Stimulated activated CD4-positive, alpha-beta T cell treated with anti-CD3 and anti-CD28 coated beads, Interleukin-2, amount 100 ng/mL, for 4 hours (primary cell): Measurements from ENCODE around the gene SCAI.
"Not testable (repeated sequence)": the region's sequence is repeated elsewhere in the genome, so short reads cannot be mapped to it uniquely, and the experiment has no call there.

Experiments
- DNase-seq: peaks from one replicate; pipeline ENCODE4 v3.0.0-alpha.2; 2020; ENCODE audit warnings: low read depth

SCAI gene

DNA sequence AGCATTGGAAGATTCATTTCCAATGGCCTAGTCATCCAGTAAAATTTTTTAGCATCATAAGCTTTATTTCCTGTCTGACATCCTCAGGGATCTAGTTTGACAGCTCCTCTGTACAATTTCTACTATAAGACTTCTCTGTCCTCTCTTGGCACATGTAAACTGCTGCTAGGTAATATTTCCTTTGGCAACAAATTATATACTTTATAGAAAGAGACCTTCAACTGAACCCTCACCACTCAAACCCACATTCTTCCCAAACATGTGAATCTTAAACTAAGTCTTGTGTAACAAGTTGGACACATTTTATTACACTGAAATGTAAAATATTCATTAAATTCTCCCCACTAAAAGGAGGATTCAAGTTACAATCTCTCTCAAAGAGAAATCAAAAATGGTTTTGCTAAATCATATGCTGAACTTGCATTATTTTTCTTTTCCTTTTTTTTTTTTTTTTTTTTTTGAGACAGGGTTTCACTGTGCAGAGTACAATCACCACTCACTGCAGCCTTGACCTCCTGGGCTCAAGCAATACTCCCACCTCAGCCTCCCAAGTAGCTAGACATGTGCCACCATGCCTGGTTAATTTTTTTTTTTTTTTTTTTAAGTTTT, 36.9 kb downstream of the SCAI start:
- no peak for DNase-seq

DNA sequence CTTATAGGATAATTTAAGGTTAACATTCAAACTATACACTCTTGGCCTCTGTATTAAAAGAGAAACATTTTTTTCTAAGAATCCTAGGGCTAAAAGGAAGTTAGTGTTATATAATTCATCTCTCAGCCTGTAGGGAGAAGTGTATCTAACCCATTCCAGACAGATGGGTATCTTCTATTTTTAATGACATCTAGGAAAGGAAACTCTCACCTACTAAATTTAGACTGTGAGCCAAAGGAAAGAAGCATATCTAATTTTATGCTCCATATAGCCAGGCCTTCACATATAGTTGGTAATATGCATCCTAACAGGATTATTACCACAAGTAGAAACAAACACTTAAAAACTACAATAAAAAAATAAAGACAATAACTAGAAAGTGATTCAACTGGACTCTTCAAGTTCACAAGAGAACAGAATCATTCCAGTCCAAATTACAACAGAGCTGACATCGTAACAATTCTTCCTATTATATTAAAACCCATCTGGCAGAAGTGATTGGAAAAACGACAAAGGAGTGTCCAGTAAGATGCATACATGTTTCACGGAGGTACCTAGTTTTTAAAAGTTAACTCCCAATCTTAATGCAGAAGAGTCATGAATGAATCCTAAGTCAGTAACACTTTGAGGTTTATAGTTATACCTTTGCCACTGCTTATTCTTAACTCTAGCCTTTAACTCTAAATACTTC, 39.4 kb downstream of the SCAI start:
- no peak for DNase-seq

DNA sequence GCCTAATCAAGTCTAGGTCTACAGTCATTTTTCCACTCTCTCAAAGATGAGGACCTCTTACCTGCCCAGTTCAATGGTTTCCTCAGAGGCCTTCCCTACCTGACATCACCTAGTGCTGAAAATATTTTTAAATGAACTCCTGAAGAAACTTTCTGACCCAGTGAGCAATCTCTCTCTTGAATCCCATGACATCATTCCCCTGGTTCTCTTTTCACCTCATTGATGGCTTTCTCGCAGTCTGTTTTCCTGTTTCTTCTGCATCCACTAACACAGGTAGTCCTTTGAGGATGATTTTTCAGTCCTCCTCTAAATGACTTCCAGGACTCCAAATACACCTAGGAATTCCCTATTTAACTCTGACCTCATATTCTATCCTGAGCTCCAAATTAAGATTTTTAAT, 40.3 kb downstream of the SCAI start:
- DNase-seq, result no peak

DNA sequence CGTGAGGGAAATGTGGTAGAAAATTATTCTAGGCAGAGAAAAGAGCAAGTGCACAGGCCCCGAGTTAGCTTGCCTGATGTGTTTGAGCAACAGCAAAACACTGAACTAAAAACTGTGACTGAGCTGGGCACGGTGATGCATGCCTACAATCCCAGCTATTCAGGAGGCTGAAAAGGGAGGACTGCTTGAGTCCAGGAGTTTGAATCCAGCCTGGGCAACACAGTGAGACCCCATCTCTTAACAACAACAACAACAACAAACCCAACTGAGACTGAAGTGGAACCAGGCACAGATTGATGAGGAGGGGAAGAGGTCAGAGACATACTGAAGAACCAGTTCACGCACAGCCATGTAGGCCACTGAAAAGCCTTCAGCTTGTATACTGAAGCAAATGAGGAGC, 42.5 kb downstream of the SCAI start:
- no peak for DNase-seq

DNA sequence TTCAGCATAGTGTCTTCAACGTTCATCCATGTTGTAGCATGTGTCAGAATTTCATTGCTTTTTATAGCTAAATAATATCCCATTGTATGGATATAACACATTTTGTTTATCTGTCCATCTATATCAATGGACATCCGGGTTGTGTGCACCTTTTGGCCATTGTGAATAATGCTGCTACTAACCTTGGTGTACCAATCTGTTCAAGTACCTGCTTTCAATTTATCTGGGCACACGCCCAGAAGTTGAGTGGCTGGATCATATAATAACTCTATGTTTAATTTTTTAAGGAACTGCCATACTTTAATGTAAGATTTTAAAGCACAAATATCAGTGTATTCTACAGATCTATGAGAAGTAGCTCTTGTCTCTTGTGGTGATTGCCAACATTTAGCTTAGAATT, 43.5 kb downstream of the SCAI start:
- no peak for DNase-seq

DNA sequence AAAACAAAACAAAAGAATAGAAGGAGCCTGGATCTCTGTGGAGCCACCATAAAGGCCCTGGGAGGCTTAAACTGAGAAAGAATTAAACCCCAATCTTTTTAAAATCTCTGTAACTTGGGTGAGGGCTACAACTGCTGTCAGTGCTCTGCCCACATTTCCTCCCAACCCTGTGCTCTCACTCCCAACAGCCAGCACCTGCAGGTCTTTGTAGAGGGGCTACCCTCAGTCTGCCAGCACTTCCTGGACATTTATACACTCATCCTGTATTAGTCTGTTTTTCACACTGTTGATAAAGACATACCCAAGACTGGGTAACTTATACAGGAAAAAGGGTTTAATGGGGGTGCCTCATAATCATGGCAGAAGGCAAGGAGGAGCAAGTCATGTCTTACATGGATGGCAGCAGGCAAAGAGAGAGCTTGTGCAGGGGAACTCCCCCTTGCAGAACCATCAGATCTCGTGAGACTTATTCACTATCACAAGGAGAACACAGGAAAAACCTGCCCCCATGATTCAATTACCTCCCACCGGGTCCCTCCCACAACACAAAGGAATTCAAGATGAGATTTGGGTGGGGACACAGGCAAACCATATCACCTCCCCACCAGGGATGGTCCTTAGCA, 47.4 kb downstream of the SCAI start:
- DNase-seq, result no peak

DNA sequence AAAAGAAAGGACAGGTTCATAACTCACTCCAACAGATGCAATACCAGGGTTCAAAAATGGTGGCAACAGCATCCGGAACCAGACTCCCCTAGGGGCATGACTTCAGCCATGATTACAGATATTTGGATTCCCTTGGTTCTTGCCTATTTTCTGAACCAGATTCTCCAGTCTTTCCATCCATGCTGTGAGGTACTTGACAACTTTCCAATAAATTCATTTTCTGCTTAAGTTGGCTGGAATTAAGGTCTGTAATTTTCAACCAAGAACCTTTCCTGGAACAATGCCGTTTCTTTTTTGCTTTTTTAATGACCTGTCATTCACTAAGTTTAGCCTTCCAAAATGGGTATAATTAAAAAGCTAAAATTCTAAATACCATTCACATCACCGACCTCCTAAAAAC, 52.2 kb downstream of the SCAI start:
- DNase-seq, result no peak

DNA sequence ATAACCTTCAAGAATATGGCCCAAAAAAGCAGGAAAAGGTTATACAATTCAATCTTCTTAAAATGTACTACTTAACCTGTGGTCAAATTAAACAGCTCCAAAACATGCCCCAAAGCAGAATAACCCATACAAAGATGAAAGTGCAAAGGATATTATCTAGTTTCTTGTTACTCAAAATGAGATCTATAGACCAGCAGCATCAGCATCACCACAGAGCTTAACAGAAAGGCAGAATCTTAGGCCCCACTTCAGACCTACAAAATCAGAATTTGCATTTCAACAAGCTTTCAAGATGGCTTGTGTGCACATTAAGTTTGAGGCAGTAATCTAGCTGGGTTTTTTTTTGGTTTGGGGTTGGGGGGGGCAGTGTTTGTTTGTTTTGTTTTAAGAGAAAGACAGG, 54.0 kb downstream of the SCAI start:
- no peak for DNase-seq

DNA sequence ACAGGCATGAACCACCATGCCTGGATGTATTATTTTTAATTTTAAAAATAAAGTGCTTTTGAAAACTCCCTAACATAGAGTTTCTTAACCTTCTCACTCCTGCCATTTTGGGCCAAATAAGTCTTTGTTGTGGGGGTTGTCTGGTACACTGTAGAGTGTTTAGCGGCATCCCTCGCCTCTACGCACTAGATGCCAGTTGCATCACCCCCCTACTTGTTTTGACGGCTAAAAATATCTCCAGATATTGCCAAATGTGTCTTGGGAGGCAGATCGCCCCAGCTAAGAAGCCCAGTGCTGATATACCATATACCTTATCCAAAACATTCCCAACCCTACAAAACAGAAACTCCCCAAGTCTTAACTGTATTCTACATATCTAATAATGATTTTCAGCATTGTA, 54.6 kb downstream of the SCAI start:
- no peak for DNase-seq

DNA sequence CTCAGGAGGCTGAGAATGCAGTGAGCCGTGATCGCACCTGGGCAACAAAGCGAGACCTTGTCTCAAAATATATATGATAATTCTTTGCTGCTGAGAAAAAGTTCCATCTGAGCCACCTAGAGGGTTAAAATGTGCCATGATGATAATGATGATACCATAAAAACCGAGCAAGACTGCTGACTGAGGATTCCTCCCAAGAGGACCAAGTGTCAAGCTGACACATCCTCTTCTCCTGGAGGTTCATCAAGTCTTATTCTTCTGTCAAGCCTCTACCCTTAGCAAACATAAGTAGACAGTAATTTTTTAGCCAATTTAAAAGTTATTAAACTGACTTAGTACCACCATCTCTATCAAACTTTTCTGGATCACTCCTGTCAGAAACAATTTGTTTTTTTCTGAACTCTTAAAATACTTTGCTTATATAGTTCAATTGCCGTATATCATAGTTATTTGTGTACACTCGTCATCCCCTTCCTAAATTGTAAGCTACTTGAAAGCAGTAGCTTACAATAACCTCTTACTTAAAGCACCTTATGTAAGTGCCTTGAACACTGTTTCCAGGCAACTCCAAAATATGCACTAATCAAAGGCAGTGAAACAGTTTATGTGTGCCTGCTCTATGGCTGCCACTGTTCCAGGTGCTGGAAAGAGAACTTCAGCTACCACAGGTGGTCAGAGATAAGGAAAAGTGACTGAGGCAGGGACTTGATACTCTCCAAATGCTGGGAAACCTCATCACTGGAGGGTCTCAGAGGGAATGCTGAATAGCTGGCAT, 57.4 kb downstream of the SCAI start:
- DNase-seq, result no peak

DNA sequence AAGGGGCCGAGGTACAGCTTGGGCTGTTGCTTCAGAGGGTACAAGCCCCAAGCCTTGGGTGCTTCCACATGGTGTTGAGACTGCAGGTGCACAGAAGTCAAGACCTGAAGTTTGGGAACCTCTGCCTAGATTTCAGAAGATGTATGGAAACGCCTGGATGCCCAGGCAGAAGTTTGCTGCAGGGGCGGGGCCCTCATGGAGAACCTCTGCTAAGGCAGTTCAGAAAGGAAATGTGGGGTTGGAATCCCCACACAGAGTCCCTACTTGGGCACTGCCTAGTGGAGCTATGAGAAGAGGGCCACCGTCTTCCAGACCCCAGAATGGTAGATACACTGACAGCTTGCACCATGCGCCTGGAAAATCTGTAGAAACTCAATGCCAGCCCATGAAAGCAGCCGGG, 61.1 kb downstream of the SCAI start:
- DNase-seq, result not testable (repeated sequence)

DNA sequence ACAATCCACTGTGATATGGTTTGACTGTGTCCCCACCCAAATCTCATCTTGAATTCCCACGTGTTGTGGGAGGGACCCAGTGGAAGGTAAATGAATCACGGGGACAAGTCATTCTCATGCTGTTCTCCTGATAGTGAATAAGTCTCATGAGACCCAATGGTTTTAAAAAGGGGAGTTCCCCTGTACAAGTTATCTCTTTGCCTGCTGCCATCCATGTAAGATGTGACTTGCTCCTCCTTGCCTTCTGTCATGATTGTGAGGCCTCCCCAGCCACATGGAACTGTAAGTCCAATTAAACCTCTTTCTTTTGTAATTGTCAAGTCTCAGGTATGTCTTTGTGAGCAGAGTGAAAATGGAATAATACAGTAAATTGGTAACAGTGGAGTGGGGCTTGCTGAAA, 62.5 kb downstream of the SCAI start:
- DNase-seq, result not testable (repeated sequence)

DNA sequence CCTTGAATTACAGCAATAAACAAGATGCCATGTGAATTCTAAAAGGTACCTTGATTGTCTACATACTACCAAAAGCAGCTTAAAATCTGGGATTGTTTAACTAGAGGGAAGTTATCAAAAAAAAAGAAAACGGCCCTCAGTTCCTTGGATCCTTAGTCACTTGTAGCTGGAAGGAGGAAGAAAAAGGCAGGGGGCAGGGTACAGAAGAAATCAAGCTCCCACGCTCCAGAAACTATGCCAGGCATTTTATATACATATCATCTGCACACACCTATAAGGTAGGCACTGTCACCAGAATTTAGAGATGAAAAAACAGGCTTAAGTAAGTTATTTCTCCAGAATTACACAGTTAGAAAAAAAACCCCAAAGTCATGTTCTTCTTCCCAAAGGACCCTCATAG, 63.4 kb downstream of the SCAI start:
- no peak for DNase-seq

DNA sequence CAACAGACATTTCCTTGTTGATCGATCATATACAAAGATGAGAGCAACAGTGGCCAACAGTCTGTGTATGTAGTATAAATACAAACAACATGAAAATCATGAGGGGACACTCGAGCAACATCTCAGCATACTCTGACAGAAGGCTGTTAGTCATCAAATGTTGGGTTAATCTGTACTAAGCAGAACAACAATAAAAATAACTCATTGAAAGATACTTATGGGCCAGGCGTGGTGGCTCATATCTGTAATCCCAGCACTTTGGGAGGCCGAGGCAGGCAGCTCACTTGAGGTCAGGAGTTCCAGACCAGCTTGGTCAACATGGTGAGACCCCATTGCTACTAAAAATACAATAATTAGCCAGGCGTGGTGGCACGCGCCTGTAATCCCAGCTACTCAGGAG, 67.3 kb downstream of the SCAI start:
- no peak for DNase-seq

DNA sequence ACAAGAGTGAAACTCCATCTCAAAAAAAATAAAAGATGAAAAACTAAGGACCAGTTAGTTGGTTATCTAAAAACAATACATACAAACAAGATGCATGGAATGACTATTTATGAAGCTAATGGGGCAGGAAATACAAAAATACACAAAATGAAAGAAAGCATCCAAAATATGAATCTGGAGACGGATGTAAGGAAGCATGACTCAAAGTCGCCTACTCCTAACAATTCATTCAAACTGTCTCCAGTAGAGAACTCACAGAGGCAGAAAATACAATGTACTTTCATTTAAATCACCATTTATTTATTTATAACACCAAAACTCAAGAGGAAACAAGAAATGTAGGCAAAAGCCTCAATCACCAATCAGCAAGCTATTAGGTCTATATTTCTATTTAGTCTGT, 68.4 kb downstream of the SCAI start:
- no peak for DNase-seq

DNA sequence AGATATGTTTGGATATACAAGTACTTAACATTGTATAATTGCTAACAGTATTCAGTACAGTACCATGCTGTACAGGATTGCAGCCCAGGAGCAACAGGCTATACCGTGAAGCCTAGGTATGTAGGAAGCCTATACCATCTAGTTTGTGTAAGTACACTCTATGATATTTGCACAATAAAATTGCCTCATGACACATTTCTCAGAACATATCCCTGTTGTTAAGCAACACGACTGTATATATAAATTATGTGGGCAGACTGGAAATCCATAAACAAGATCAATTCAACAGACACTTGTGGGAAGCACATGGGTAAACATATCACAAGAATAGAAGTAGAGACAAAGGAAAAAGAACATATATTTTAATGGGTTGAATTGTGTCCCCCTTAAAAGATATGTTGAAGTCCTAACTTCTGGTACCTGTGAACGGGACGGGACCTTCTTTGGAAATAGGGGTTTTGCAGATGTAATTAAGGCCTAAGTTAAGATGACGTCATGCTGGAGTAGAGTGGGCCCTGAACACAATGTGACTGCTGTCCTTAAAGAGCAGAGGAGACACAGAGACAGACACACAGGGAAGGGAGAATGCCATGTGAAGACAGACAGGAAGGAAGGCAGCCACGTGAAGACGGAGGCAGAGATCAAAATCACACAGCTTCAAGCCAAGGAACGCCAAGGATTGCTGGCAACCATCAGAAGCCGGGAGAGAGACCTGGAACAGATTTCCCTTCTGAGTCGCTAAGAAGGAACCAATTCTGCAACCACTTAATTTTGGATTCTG, 76.3 kb downstream of the SCAI start:
- no peak for DNase-seq

DNA sequence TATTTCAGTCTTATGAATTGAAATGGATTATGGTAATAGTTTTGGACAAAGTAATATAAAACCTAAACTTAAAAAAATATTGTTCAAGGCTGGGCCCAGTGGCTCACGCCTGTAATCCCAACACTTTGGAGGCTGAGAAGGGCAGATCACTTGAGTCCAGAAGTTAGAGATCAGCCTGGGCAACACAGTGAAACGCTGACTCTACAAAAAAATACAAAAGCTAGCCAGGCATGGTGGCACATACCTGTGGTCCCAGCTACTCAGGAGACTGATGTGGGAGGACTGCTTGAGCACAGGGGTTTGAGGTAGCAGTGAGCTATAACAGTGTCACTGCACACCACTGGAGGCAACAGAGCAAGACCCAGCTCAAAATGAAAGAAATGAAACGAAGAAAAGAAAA, 81.9 kb downstream of the SCAI start:
- no peak for DNase-seq

DNA sequence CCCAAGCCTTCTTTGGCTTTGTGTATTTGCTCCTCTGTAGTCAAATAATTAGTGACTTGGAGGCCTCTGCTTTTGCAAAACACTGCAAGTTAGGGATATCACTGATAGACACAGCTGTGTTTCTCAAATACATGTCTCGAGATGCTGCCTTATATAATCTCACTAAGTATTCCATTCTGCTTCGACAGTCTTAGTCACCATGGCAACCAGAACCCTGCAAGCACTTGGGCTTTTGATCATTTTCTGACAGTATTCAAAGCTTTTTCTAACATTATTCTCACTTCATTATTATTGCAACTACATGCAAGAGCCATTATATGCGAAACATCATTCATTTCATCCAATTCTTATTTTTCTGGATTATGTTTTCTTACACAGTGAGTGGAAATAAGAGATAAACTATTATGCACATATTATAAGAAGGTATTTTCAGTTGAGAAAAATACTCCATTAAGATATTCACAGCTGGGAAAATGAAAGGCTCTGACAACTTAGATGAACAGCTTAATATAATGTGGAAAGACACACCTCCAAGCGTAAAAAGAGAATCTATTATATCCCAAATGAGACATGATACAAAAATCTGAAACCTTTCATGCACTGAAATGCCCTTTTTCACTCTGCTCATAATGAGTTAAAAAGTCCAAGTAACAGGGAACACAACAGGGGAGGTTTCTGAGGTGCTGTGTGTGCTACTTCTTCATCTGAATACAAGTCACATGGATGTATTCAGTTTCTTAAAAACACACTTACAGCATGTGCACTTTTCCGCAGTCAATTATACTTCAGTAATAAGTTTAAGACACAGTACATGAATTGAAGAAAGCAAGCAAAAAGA, 93.9 kb downstream of the SCAI start:
- DNase-seq, result no peak

DNA sequence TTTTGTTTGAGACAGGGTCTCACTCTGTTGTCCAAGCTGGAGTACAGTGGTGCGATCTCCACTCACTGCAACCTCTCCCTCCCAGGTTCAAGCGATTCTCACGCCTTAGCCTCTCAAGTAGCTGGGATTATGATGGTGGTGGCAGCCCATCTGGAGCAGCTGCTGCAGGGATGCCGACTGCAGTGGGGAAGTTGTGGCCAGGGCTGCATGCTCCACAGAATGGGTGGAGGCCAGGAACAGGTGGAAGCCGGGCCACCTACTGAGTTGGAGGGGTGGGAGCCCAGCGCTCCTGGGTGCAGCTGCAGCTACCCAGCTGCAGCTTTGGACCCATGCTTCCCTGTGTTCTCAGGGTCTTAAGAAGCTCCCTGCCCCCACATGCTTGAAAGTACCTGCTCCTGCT, 99.7 kb downstream of the SCAI start:
- no peak for DNase-seq

DNA sequence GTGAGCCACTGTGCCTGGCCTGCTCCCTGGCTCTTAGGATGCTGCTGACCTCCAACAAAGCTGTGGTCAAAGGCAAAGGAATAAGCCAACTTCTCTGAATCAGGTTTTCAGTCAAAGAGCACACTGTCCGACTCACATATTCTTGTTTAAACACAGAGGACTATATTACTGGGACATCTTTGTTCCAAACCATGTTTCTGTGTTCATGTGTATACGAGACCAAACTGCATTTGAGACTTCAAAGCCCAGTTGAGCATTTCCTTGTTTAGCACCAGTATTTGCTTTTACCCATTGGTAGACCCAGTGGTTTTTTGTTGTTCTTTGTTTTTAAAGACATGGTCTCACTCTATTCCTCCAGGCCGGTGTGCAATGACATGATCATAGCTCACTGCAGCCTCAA, 100.2 kb downstream of the SCAI start:
- no peak for DNase-seq

DNA sequence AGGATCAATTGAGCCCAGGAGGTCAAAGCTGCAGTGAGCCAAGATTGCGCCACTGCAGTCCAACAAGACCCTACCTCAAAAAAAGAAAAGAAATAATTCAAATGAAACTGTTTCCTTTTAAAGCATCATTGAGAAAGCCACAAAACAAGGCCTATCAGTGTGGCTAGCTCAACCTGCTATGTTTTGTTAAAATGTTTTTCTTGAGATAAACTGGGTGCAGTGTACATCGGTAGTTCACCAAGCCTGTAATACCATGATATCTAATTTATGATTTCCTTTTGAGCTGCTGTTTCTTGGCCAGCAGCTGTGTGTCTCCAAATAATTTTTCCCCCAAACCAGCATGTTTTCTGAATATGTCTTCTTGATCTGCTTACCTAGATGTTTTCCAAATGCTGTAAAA, 105.2 kb downstream of the SCAI start:
- no peak for DNase-seq
